ENCODE results near the gene RAD9B.
A peak's percentile ranks its signal among the peaks of the same experiment; 100 is the strongest.
"Not testable (repeated sequence)": the region's sequence is repeated elsewhere in the genome, so short reads cannot be mapped to it uniquely, and the experiment has no call there.

The RAD9B gene

GRCh38 chr12:110540048-110540447 is 37.9 kb downstream of the RAD9B start:
- no peaks in the 10 kb centered on the region for H3K9me3 ChIP-seq (ENCODE audit: control insufficient read depth, low read length)
- no peak overlapping the region for H3K27ac ChIP-seq
- no peak overlapping the region for H3K4me3 ChIP-seq (ENCODE audit: low read depth, low read length)
- no peaks in the 10 kb centered on the region for H3K27me3 ChIP-seq (ENCODE audit: control insufficient read depth, insufficient read depth, low read length)
- TF ChIP-seq CTCF (IDR thresholded peaks at IDR 0.05), result no peak
- peaks cover 31% of the 10 kb centered on the region for H3K4me1 ChIP-seq
- H3K36me3 ChIP-seq (ENCODE audit: control insufficient read depth, insufficient read depth, low read length), result no peaks in the 10 kb centered on the region
- no peak overlapping the region for H3K4me2 ChIP-seq (ENCODE audit: low read length)
- no peak overlapping the region for H3K9ac ChIP-seq
- no peak overlapping the region for H2AFZ ChIP-seq
- peaks cover 12% of the 10 kb centered on the region for H3K79me2 ChIP-seq

DNA sequence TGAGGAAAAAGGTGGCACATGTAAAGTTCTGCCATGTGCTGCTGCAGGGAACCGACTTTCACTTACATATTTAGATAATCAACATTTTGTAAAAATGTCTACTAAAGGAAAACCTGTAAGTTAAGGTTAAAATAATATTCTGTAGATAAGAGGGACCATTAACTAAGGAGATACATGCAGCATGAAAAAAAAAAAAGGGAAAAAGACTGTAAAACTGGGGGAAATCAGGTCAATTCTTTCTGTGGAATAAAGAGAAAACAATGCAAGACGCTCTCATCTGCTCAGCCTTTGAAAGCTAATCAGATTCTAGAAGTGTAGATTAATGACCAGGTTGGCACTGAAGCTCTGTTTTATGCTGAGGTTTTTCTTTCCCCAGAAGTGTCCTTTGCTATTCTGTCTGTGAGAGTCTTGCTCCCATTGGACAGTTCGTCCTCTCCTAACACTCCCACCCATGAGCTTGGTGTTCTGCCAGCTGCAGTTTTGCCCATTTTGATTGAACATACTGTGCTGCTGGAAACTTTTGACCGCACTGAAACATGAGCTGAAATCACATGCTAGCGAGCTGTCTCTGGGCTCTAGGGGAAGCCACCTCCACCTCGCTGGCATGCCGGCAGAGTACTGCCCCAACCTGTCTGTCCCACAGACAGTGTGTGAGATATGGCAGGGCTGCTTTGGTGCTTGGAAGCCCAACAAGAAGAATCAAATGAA is 41.3 kb downstream of the RAD9B start:
- peak overlapping the region; percentile 44 for H3K4me3 ChIP-seq (ENCODE audit: low read depth, low read length)
- H3K27me3 ChIP-seq (ENCODE audit: control insufficient read depth, insufficient read depth, low read length), result no peaks in the 10 kb centered on the region
- H3K4me1 ChIP-seq, result peaks cover 17% of the 10 kb centered on the region
- peak overlapping the region; percentile 25 for H2AFZ ChIP-seq
- peak overlapping the region; percentile 87 for H3K27ac ChIP-seq
- no peak overlapping the region for H3K9ac ChIP-seq
- no peak for TF ChIP-seq CTCF (IDR thresholded peaks at IDR 0.05)
- H3K79me2 ChIP-seq, result peaks cover 19% of the 10 kb centered on the region
- H3K4me2 ChIP-seq (ENCODE audit: low read length), result peak overlapping the region; percentile 59
- no peaks in the 10 kb centered on the region for H3K9me3 ChIP-seq (ENCODE audit: control insufficient read depth, low read length)
- no peaks in the 10 kb centered on the region for H3K36me3 ChIP-seq (ENCODE audit: control insufficient read depth, insufficient read depth, low read length)

- no peak for TF ChIP-seq CTCF (IDR thresholded peaks at IDR 0.05)
- Histone ChIP-seq H2AFZ (peak overlapping the region; percentile 25), H3K4me2 (ENCODE audit: low read length) (peak overlapping the region; percentile 59), H3K27ac (peak overlapping the region; percentile 87), H3K4me3 (ENCODE audit: low read depth, low read length) (peak overlapping the region; percentile 44), H3K36me3 (ENCODE audit: control insufficient read depth, insufficient read depth, low read length) (no peaks in the 10 kb centered on the region), H3K9me3 (ENCODE audit: control insufficient read depth, low read length) (no peaks in the 10 kb centered on the region), H3K4me1 (peaks cover 16% of the 10 kb centered on the region), H3K27me3 (ENCODE audit: control insufficient read depth, insufficient read depth, low read length) (no peaks in the 10 kb centered on the region), H3K9ac (no peak overlapping the region), H3K79me2 (peaks cover 20% of the 10 kb centered on the region)
Measured at GRCh38 chr12:110543965-110544364, 41.8 kb downstream of the RAD9B start.

GRCh38 chr12:110545259-110545658 is 43.1 kb downstream of the RAD9B start:
- not testable (repeated sequence) for H3K4me3 ChIP-seq (ENCODE audit: low read depth, low read length); H3K36me3 ChIP-seq (ENCODE audit: control insufficient read depth, insufficient read depth, low read length); H3K27ac ChIP-seq; H3K27me3 ChIP-seq (ENCODE audit: control insufficient read depth, insufficient read depth, low read length); H3K4me2 ChIP-seq (ENCODE audit: low read length); H3K9ac ChIP-seq; H2AFZ ChIP-seq; H3K9me3 ChIP-seq (ENCODE audit: control insufficient read depth, low read length)
- peaks cover 18% of the 10 kb centered on the region for H3K79me2 ChIP-seq
- H3K4me1 ChIP-seq, result peaks cover 16% of the 10 kb centered on the region

- peaks cover 16% of the 10 kb centered on the region for H3K4me1 ChIP-seq
- H3K9me3 ChIP-seq (ENCODE audit: control insufficient read depth, low read length), result no peaks in the 10 kb centered on the region
- H2AFZ ChIP-seq, result no peak overlapping the region
- no peak overlapping the region for H3K4me3 ChIP-seq (ENCODE audit: low read depth, low read length)
- TF ChIP-seq CTCF (IDR thresholded peaks at IDR 0.05), result no peak
- peaks cover 18% of the 10 kb centered on the region for H3K79me2 ChIP-seq
- H3K4me2 ChIP-seq (ENCODE audit: low read length), result no peak overlapping the region
- no peak overlapping the region for H3K9ac ChIP-seq
- H3K36me3 ChIP-seq (ENCODE audit: control insufficient read depth, insufficient read depth, low read length), result no peaks in the 10 kb centered on the region
- no peaks in the 10 kb centered on the region for H3K27me3 ChIP-seq (ENCODE audit: control insufficient read depth, insufficient read depth, low read length)
- no peak overlapping the region for H3K27ac ChIP-seq
Measured at GRCh38 chr12:110545812-110546211, 43.7 kb downstream of the RAD9B start.
